Measurements from ENCODE around the gene GLO1. TPM values are rescaled to one million over a fixed set of nuclear protein-coding genes. Genes with fewer than 3 reads are reported as not detected.
A peak's percentile ranks its signal among the peaks of the same experiment; 100 is the strongest.

Gene GLO1
- total RNA-seq, 1 donor from 2014 or later, result 149 TPM

- Mint-ChIP-seq H3K36me3 (ENCODE audit: low read depth) (peaks cover 5% of the 10 kb centered on the region), H3K27me3 (ENCODE audit: low read depth) (no peaks in the 10 kb centered on the region), H3K27ac (ENCODE audit: unreplicated experiment) (no peak overlapping the region), H3K9me3 (peaks cover 4% of the 10 kb centered on the region), H3K4me3 (no peak overlapping the region), H3K4me1 (no peaks in the 10 kb centered on the region)
- TF ChIP-seq CTCF (conservative IDR thresholded peaks at IDR 0.05), result no peak
- DNase-seq (ENCODE audit: low read depth, low spot score), result no peak
Measured at GRCh38 chr6:38649744-38650143, 53.2 kb downstream of the GLO1 start.

- no peak overlapping the region for H3K27ac Mint-ChIP-seq (ENCODE audit: unreplicated experiment)
- no peak overlapping the region for H3K4me3 Mint-ChIP-seq
- no peaks in the 10 kb centered on the region for H3K27me3 Mint-ChIP-seq (ENCODE audit: low read depth)
- H3K4me1 Mint-ChIP-seq, result no peaks in the 10 kb centered on the region
- DNase-seq (ENCODE audit: low read depth, low spot score), result no peak
- peaks cover 5% of the 10 kb centered on the region for H3K36me3 Mint-ChIP-seq (ENCODE audit: low read depth)
- H3K9me3 Mint-ChIP-seq, result peaks cover 4% of the 10 kb centered on the region
- no peak for TF ChIP-seq CTCF (conservative IDR thresholded peaks at IDR 0.05)
Measured at GRCh38 chr6:38648629-38649028, 54.3 kb downstream of the GLO1 start.

GRCh38 chr6:38646166-38646878, 56.6 kb downstream of the GLO1 start:
- Mint-ChIP-seq H3K27ac (ENCODE audit: unreplicated experiment) (no peak overlapping the region), H3K27me3 (ENCODE audit: low read depth) (no peaks in the 10 kb centered on the region), H3K4me1 (no peaks in the 10 kb centered on the region), H3K9me3 (peaks cover 3% of the 10 kb centered on the region), H3K4me3 (no peak overlapping the region), H3K36me3 (ENCODE audit: low read depth) (peaks cover 3% of the 10 kb centered on the region)
- TF ChIP-seq CTCF (conservative IDR thresholded peaks at IDR 0.05), result no peak
- DNase-seq (ENCODE audit: low read depth, low spot score), result no peak

- Mint-ChIP-seq H3K9me3 (no peaks in the 10 kb centered on the region), H3K4me3 (no peak overlapping the region), H3K4me1 (peaks cover 10% of the 10 kb centered on the region), H3K27me3 (ENCODE audit: low read depth) (no peaks in the 10 kb centered on the region), H3K36me3 (ENCODE audit: low read depth) (no peaks in the 10 kb centered on the region), H3K27ac (ENCODE audit: unreplicated experiment) (no peak overlapping the region)
- no peak for DNase-seq (ENCODE audit: low read depth, low spot score)
- TF ChIP-seq CTCF (conservative IDR thresholded peaks at IDR 0.05), result no peak
Measured at GRCh38 chr6:38644951-38645350, 58.0 kb downstream of the GLO1 start.

- Mint-ChIP-seq H3K4me1 (peaks cover 23% of the 10 kb centered on the region), H3K4me3 (peak overlapping the region; percentile 84), H3K9me3 (no peaks in the 10 kb centered on the region), H3K27ac (ENCODE audit: unreplicated experiment) (peak overlapping the region; percentile 93), H3K27me3 (ENCODE audit: low read depth) (no peaks in the 10 kb centered on the region), H3K36me3 (ENCODE audit: low read depth) (no peaks in the 10 kb centered on the region)
- no peak for TF ChIP-seq CTCF (conservative IDR thresholded peaks at IDR 0.05)
- DNase-seq (ENCODE audit: low read depth, low spot score), result no peak
Measured at GRCh38 chr6:38640216-38640909, 62.6 kb downstream of the GLO1 start.
